Uterus (tissue), 2 donors: ENCODE data around the gene SLC6A4.

ENCODE experiments used
- POLR2A ChIP-seq, 2 donors: fragments of 450-650 bp; IDR thresholded peaks; one replicate each; pipeline ENCODE4 v1.6.1; 2016; ENCODE audit warnings: antibody characterized with exemption in 2 of 2, mild to moderate bottlenecking in 1 of 2, moderate library complexity in 1 of 2
- TF ChIP-seq, protein P1 (sequence below), 4 experiments: fragments of 200-600 bp in 2 of 4; fragments of 450-650 bp in 2 of 4; sonication (generic) in 2 of 4; IDR thresholded peaks; one replicate each; pipeline ENCODE4 v1.5.1; 2016 to 2019; ENCODE audit warnings: antibody characterized with exemption in 4 of 4, mild to moderate bottlenecking in 2 of 4, moderate library complexity in 1 of 4

DNA sequence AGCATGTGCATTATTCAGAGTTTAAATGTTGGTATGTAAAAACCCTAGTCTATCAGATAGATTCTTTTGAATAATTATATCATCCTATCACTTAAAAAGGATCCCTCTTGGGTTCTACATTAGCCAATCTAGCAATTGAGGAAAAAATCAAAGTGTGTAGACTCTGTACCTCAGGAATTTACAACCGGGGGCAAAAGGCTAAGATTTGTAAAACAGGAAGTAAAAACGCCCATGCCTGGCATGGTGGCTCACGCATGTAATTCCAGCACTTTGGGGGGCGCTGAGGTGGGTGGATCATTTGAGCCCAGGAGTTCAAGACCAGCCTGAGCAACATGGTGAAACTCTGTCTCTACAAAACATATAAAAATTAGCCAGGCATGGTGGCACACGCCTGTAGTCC, 58.6 kb downstream of the SLC6A4 start:
- TF ChIP-seq, protein P1, sequence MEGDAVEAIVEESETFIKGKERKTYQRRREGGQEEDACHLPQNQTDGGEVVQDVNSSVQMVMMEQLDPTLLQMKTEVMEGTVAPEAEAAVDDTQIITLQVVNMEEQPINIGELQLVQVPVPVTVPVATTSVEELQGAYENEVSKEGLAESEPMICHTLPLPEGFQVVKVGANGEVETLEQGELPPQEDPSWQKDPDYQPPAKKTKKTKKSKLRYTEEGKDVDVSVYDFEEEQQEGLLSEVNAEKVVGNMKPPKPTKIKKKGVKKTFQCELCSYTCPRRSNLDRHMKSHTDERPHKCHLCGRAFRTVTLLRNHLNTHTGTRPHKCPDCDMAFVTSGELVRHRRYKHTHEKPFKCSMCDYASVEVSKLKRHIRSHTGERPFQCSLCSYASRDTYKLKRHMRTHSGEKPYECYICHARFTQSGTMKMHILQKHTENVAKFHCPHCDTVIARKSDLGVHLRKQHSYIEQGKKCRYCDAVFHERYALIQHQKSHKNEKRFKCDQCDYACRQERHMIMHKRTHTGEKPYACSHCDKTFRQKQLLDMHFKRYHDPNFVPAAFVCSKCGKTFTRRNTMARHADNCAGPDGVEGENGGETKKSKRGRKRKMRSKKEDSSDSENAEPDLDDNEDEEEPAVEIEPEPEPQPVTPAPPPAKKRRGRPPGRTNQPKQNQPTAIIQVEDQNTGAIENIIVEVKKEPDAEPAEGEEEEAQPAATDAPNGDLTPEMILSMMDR (IDR thresholded peaks at IDR 0.05) = no peak
- no peak for TF ChIP-seq POLR2A (IDR thresholded peaks at IDR 0.05)
